ENCODE measurements around the gene SEMA6A. TPM values are rescaled to one million over a fixed set of nuclear protein-coding genes. Genes with fewer than 3 reads are reported as not detected.

Gene SEMA6A
- total RNA-seq, 3 donors from 2014 or later = 33.9 to 40.3 (median 35.6) TPM

DNA sequence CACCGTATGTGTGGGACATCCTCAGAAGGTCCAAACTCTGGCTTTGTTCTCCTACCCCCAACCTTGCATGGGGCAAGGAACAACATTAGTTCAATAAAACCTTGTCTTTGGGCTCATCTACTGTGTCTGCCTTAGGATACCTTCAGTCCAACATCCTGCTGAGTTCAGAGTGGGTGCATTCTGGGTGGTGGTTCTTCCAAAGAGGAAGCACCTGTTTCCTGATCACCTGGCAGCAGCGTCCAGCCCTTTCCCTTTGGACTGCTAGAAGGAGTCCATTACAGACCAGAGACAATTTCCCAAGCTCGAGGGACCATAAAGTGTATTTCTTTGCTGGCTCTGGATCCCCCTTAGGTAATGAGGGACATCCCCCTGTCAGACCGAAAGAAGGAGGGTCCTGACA is 154.1 kb downstream of the SEMA6A start:
- no peak overlapping the region for H3K27ac ChIP-seq
- DNase-seq (ENCODE audit: low spot score in 2 of 2) = no peak
- intact Hi-C loops (cut with DNase I; ENCODE audit: low total_unique reads) = no loop called here

DNA sequence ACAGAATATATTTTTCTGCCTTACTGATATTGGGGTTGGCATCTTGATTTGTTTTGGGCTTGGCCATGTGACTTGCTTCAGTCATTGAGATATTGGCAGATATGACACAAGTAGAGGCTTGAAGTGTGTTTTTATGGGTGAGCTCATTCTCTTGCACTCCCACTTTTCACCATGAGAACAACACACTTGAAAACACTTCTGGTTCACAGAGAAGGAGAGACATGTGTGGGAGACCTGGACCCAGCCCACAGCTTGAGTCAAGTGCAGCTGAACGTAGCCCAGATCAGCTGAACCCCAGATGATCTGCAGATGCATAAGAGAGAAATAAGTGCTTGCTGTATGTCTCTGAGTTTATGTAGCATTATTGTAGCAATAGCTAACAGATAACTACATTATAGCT is 155.4 kb downstream of the SEMA6A start:
- H3K4me3 ChIP-seq = no peak overlapping the region
- no peaks in the 10 kb centered on the region for H3K4me1 ChIP-seq
- H3K9me3 ChIP-seq = no peaks in the 10 kb centered on the region
- intact Hi-C loops (cut with DNase I; ENCODE audit: low total_unique reads) = no loop called here
- TF ChIP-seq, protein P1, sequence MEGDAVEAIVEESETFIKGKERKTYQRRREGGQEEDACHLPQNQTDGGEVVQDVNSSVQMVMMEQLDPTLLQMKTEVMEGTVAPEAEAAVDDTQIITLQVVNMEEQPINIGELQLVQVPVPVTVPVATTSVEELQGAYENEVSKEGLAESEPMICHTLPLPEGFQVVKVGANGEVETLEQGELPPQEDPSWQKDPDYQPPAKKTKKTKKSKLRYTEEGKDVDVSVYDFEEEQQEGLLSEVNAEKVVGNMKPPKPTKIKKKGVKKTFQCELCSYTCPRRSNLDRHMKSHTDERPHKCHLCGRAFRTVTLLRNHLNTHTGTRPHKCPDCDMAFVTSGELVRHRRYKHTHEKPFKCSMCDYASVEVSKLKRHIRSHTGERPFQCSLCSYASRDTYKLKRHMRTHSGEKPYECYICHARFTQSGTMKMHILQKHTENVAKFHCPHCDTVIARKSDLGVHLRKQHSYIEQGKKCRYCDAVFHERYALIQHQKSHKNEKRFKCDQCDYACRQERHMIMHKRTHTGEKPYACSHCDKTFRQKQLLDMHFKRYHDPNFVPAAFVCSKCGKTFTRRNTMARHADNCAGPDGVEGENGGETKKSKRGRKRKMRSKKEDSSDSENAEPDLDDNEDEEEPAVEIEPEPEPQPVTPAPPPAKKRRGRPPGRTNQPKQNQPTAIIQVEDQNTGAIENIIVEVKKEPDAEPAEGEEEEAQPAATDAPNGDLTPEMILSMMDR (IDR thresholded peaks at IDR 0.05) = no peak
- TF ChIP-seq POLR2AphosphoS5 (IDR thresholded peaks at IDR 0.05) (no peak), POLR2A (IDR thresholded peaks at IDR 0.05) (no peak)
- no peaks in the 10 kb centered on the region for H3K27me3 ChIP-seq
- no peak overlapping the region for H3K27ac ChIP-seq
- H3K36me3 ChIP-seq = no peaks in the 10 kb centered on the region
- DNase-seq (ENCODE audit: low spot score in 2 of 2) = no peak

More for the DNA sequence above, 154.1 kb downstream of the SEMA6A start:
- H3K36me3 ChIP-seq = no peaks in the 10 kb centered on the region
- H3K4me3 ChIP-seq = no peak overlapping the region
- H3K4me1 ChIP-seq = no peaks in the 10 kb centered on the region
- no peaks in the 10 kb centered on the region for H3K27me3 ChIP-seq
- H3K9me3 ChIP-seq = no peaks in the 10 kb centered on the region
- peak in 1 of 3 donors; percentile 63 for TF ChIP-seq POLR2AphosphoS5 (IDR thresholded peaks at IDR 0.05)
- TF ChIP-seq POLR2A (IDR thresholded peaks at IDR 0.05) = no peak

DNA sequence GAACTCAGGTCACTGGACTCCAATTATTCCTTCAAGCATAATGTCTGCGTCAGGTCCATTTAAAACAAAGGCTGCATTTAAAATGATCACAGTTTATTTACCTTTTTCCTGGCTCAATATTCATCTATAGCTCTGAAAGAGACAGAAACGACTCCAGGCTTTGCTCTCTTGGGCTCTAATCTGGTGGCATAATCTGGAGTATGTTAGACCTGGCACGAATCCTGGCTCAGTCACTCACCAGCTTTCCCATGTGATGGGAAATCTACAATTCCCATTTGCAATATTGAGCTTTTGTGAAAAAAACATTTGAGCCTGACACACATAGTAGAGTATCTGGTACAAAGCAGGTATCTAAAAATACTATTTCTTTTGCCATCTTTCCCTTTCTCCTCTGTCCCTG is 155.8 kb downstream of the SEMA6A start:
- H3K36me3 ChIP-seq = no peaks in the 10 kb centered on the region
- no peak for TF ChIP-seq POLR2AphosphoS5 (IDR thresholded peaks at IDR 0.05)
- no peak for TF ChIP-seq POLR2A (IDR thresholded peaks at IDR 0.05)
- no peaks in the 10 kb centered on the region for H3K9me3 ChIP-seq
- H3K4me3 ChIP-seq = no peak overlapping the region
- no peak for DNase-seq (ENCODE audit: low spot score in 2 of 2)
- no peaks in the 10 kb centered on the region for H3K4me1 ChIP-seq
- no peaks in the 10 kb centered on the region for H3K27me3 ChIP-seq
- H3K27ac ChIP-seq = no peak overlapping the region
- intact Hi-C loops (cut with DNase I; ENCODE audit: low total_unique reads) = no loop called here

DNA sequence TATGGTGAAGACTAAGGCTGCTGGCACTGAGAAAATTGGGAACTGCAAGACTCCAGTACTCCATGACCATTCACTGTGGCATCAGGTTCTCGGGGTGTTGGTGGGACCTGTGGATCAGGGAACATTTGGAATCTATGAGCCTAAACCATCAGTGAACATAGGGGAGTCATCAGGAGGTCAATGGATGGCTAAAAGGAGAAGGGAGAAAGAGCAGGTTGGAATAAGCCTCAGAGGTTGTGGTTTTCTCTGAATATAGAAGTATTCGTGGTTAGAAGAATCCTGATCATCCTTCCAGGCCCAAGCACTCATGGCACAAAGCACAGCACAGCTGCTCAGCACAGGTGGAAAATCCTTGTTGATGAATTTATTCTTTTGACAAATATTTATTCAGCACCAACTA is 156.6 kb downstream of the SEMA6A start:
- H3K27me3 ChIP-seq = no peaks in the 10 kb centered on the region
- TF ChIP-seq POLR2A (IDR thresholded peaks at IDR 0.05) (no peak), POLR2AphosphoS5 (IDR thresholded peaks at IDR 0.05) (no peak)
- TF ChIP-seq, protein P1 (IDR thresholded peaks at IDR 0.05) = no peak
- H3K4me1 ChIP-seq = no peaks in the 10 kb centered on the region
- intact Hi-C loops (cut with DNase I; ENCODE audit: low total_unique reads) = no loop called here
- H3K36me3 ChIP-seq = no peaks in the 10 kb centered on the region
- no peak overlapping the region for H3K27ac ChIP-seq
- DNase-seq (ENCODE audit: low spot score in 2 of 2) = no peak
- H3K4me3 ChIP-seq = no peak overlapping the region
- no peaks in the 10 kb centered on the region for H3K9me3 ChIP-seq

DNA sequence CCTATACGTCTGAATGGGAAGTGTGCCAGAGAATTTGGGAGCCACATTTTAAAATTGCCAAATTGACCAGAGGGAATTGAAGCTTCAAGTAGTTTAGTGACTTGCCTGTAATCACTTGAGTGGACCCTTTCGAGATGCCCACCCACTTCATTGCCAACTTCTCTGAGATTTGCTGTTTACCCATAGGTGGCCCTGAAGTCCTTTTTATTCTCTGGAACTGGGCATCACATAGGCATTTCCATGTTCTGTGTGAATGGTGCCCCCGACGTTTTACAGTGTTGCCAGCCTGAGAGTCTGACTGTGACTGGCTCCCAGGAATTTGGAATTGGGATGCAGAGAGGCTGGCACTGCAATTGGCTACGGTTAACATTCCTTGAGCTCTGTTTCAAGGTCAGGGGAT is 158.6 kb downstream of the SEMA6A start:
- Histone ChIP-seq H3K27ac (no peak overlapping the region), H3K4me1 (no peaks in the 10 kb centered on the region), H3K27me3 (no peaks in the 10 kb centered on the region), H3K36me3 (no peaks in the 10 kb centered on the region), H3K4me3 (no peak overlapping the region), H3K9me3 (no peaks in the 10 kb centered on the region)
- no peak for DNase-seq (ENCODE audit: low spot score in 2 of 2)
- TF ChIP-seq POLR2A (IDR thresholded peaks at IDR 0.05) (no peak), POLR2AphosphoS5 (IDR thresholded peaks at IDR 0.05) (no peak)
- TF ChIP-seq, protein P1 (IDR thresholded peaks at IDR 0.05) = no peak
- intact Hi-C loops (cut with DNase I; ENCODE audit: low total_unique reads) = no loop called here

DNA sequence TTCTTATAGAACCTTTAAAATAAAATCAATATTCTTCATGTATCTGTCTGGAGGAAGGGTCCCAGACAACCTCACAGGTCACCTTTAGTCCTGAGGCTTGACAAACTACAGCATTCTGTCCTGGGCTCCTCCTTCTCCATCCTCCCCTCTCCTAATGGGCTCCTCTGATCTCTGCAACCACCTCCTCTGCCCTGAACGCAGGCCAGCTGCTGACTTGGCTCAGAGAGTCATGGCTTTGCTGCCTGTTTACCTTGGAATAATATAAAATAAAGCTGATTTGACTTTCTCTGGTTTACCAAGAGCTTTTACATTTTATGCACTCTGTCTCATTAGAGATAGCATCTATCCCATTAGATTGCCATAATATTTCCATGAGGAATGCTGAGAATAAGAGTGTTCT is 159.4 kb downstream of the SEMA6A start:
- H3K27me3 ChIP-seq = no peaks in the 10 kb centered on the region
- H3K4me1 ChIP-seq = no peaks in the 10 kb centered on the region
- DNase-seq (ENCODE audit: low spot score in 2 of 2) = no peak
- no peak overlapping the region for H3K4me3 ChIP-seq
- no peaks in the 10 kb centered on the region for H3K36me3 ChIP-seq
- TF ChIP-seq, protein P1 (IDR thresholded peaks at IDR 0.05) = no peak
- no peak for TF ChIP-seq POLR2A (IDR thresholded peaks at IDR 0.05)
- TF ChIP-seq POLR2AphosphoS5 (IDR thresholded peaks at IDR 0.05) = no peak
- no peaks in the 10 kb centered on the region for H3K9me3 ChIP-seq
- intact Hi-C loops (cut with DNase I; ENCODE audit: low total_unique reads) = no loop called here
- no peak overlapping the region for H3K27ac ChIP-seq

Measured in breast epithelium (tissue), 4 donors.